Erythroblast (primary cell): ENCODE results near the gene NAB2.

ENCODE experiments used
- GATA1 ChIP-seq: IDR thresholded peaks from 2 replicates; pipeline ENCODE4 v1.6.1; 2011; ENCODE audit warnings: low read depth, mild to moderate bottlenecking, control low read depth, low read length, moderate library complexity
- POLR2A ChIP-seq: IDR thresholded peaks from 2 replicates; pipeline ENCODE4 v1.6.1; 2011; ENCODE audit warnings: mild to moderate bottlenecking, low read length

DNA sequence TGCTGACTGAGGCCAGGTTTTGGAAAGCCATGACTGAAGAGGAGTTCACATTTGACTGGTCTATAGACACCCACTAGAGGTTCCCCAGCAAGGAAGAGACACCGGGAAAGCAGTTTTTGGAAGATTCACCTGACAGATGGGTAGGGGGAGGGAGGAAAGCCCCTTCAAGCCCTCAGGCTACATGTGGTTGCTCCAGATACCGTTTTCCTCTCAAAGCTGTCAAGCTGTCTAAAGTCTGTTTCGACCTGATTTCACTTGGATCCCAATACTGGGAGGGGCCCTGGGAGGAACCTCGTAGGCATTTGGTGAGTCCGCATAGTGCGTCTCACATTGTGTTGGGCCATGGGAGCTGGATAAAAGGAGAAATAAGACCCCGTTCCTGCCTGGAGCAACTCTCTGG lies 37.6 kb downstream of the NAB2 start:
- TF ChIP-seq POLR2A: no peak
- no peak for TF ChIP-seq GATA1
